GM21447 (cell line): ENCODE data around the gene ADCK2.
"Not testable (repeated sequence)": the region's sequence is repeated elsewhere in the genome, so short reads cannot be mapped to it uniquely, and the experiment has no call there.

Experiments used
- ATAC-seq: cut with Tn5 transposase; IDR thresholded peaks from one replicate; pipeline ENCODE4 v1.9.1; 2021; ENCODE audit not compliant: unreplicated experiment

The ADCK2 gene

DNA sequence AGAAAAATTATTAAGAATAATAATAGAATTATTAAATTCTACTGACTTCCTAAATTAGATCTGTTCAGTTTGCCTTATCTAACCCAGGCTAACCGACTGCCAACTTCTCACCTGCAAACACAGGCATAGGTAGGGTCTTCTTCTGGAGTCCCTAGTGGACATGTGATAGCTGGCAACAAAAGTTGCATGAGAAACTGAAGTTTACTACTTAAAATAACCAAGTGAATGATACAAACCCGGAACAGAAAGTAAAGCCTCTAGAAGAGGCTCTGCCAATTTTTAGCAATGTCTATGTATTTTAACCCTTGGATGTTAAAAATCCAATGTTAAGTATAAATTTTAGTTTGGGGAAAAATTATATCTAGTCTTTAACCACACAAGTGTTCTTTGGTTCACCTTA lies 61.4 kb downstream of the ADCK2 start:
- no peak for ATAC-seq

DNA sequence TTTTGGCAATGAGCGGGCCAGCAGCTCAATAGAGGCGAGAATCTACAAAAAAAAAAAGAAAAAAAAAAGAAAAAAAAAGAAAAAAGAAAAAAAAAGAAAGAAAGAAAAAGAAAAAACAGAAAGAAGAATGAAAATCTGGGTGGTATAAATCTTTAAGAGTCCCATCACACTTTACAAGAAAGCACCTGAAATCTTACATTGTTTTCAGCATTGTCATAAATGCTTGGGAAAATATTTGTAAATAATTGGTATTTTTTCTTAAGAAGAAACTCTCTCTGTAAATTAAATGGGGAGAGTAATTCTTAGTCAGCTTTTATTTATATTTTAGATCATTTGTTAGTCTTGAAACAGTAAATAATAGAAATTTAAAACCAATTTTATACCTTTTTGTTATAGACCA lies 62.0 kb downstream of the ADCK2 start:
- no peak for ATAC-seq

DNA sequence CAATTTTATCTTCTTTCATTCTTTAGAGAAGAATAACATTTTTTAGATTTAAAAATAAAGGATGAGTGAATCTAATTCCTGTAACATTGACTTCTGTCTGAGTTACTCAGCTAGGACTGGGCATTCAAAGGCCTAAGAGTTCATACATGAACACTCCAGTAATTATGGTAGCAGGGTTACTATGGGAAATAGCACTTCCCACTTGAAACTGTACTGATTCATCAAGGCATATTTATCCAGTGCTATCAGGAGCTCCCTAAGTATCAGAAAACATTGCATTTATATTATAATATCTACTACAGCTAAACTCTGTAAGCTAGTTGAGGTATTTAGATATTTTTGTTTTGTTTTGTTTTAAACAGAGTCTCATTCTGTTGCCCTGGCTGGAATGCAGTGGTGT lies 65.5 kb downstream of the ADCK2 start:
- ATAC-seq = no peak

DNA sequence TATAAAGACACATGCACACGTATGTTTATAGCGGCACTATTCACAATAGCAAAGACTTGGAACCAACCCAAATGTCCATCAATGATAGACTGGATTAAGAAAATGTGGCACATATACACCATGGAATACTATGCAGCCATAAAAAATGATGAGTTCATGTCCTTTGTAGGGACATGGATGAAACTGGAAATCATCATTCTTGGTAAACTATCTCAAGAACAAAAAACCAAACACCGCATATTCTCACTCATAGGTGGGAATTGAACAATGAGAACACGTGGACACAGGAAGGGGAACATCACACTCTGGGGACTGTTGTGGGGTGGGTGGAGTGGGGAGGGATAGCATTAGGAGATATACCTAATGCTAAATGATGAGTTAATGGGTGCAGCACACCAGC lies 70.5 kb downstream of the ADCK2 start:
- ATAC-seq = not testable (repeated sequence)

DNA sequence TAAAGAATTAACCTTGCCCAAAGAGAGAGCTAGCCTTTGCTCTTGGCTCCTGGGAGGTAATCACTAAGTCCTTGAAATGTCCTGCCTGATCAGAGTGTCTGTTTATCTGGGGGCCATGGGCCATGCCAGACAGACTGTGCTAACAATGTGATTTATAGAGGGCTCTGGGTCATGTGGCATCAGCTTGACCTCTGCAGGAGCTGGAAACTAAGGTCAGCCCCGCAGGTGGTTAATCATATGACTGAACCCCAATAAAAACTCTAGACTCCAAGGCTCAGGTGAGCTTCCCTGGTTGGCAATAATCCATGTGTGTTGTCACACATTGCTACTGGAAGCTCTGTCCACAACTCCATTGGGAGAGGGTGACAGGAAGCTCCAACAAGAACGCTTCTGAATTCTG lies 71.3 kb downstream of the ADCK2 start:
- ATAC-seq = no peak
